Anterior cingulate cortex (tissue), 58 donors: ENCODE measurements around the gene JPT2.
A peak's percentile ranks its signal among the peaks of the same experiment; 100 is the strongest.

ENCODE experiments used
- DNase-seq, 58 donors: peaks; one replicate each; lab custom pipeline; 2025; lab: John Stamatoyannopoulos, UW

JPT2 gene

DNA sequence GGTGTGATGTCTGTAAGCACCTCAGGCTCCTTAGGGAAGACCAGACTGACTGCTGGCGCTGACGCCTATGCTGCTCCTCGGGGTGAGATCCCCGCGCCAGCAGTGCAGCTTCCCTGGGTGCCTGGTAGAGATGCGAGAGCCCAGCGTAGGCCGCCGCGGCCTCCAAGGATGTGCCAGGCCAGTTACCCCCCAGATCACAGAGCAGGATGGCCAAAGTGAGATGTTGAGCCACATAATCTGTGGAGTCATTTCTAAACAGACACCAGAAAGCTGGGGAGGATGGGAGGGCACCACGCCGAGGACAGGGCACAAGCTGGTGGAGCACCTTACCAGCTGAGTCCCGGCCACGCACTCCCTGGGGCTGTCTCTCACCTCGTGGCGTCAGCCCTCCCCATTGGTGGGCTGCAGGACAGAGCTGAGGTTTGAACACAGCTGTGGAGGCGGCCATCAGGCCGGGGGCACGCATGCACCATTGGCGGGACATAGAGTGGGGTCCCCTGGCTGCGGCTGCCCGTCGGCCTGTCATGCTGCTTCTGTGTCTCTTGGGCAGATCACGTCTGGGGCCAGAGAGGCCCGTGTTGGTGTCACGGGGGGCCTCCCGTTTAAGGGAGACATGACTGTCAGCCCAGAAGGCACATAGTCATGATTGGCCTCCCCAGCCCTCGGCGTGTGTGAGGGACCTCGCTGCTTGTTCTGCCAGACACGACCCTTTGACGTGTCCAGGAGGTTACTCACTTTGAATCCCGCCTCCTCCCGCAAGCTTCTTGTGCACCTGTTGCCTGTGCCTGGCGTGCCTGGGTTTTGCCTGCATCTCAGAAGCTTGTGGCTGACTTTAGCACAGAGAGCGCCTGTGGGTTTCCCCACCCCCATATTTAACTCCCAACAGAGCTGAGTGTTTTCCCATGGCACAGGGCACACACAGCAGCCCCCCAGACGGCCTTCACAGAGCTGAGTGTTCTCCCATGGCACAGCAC, 49.9 kb downstream of the JPT2 start:
- DNase-seq, result no peak

DNA sequence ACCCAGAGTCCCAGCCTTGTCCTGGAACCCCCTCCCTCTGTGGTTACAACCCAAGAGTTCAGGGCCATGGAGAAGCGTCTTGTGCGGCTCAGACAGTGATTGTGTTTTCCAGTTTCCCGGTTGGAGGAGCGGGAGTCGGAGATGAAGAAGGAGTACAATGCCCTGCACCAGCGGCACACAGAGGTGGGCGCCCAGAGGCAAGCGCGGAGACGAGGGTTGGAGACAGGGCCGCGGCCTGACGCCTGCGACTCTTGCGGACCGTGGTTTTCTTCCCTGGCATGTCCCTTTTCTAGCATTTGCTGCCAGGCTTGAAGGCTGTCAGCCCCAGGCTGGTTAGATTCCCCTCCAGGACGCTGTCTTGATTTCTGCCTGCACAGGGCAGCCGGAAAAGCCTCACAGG, 50.9 kb downstream of the JPT2 start:
- DNase-seq, result no peak

DNA sequence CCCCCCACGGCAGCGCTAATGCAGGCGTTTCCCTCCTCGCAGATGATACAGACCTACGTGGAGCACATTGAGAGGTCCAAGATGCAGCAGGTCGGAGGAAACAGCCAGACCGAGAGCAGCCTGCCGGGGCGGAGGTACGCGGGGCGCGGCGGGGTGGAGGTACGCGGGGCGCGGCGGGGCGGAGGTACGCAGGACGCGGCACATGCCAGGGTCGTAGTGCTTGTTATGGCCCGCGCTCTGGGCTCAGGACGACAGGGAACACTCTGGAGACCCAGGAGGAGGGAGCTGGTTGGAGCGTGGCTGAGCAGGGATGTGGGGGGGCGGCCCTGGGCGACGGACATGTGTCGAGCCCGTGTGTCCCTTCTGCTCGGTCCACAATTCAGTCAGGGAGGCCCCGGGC, 51.4 kb downstream of the JPT2 start:
- DNase-seq, result no peak

DNA sequence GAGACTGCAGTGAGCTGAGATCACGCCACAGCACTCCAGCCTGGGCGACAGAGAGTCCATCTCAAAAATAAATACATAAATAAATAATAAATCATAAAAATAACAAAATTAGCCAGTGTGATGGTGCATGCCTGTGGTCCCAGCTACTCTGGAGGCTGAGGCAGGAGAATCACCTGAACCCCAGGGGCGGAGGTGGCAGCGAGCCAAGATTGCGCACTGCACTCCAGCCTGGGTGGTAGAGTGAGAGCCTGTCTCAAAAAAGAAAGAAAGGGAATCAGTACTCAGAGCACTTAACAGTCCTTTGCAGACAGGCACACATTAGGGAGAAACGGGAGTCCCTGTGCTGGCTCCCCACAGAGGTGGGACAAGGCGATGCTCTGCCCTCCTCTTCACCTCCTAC, 53.0 kb downstream of the JPT2 start:
- DNase-seq, result no peak

DNA sequence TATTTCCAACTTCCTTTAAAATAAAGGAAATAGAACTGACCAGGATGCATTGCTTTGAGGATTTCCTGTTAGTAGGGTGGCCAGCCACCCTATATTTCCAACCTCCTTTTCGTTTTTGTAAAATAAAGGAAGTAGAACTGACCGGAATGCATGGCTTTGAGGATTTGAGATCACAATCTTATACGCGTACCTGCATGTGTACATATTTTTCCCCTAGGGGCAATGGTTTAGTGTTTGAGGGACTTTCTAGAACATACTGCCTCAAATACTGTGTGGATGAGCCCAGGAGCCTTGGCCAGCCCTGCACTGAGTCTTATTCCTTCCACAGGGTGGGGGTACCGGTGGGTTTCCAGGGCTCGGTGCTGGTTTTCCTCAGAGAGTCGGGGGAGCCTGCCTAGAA, 53.5 kb downstream of the JPT2 start:
- no peak for DNase-seq

DNA sequence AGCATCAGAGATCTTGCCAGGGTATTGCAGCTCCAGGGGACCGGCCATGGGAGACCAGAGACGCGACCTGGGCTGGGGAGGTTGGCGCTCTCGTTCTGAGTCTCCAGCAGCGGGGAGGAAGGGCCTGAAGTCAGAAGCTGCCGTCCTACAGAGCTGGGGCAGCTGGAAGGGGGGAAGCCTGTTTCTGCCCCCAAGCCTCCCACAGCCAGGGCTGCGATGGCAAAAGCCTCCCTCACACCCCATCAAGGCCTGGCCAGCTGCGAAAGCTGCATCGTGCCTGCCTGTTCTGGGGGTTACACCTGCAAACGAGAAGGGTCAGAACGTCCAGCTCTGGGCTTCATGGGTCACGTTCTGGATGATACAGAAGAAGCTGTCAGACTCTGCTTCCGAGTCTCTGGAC, 54.0 kb downstream of the JPT2 start:
- DNase-seq, result no peak

DNA sequence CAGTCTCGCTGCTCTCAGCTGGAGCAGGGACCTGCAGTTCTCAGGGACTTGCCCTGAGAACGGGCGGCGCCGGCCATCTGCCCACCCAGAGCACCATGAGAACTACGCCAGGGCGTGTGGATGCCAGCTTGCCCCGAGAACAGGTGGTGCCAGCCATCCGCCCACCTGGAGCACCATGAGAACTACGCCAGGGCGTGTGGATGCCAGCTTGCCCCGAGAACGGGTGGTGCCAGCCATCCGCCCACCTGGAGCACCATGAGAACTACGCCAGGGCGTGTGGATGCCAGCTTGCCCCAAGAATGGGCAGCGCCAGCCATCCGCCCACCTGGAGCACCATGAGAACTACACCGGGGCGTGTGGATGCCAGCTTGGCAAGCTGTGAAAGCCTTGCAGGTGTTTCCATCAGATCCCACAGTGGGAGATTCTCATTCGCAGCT, 54.5 kb downstream of the JPT2 start:
- DNase-seq, result peak in 13 of 58 donors; percentile 11 to 63 (median 24)

DNA sequence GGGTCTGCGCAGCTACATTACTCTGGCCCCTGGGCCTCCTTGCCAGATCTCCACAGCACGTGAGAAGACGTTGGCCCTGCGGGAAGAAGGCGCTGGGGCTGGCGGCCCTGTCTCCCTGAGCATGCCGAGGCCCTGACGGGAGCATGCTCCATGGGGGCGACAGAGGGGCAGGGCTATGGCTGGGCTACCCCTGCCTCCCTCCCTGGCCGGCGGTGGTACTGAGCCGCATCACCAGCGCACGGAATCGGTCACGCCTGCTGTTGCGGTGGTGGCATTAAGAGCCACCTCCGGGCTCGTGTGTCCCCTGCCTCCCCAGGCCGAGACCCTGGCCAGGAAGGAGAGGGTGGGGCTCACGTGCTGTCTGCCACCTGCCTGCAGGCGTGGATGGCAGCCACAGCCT, 56.0 kb downstream of the JPT2 start:
- no peak for DNase-seq

DNA sequence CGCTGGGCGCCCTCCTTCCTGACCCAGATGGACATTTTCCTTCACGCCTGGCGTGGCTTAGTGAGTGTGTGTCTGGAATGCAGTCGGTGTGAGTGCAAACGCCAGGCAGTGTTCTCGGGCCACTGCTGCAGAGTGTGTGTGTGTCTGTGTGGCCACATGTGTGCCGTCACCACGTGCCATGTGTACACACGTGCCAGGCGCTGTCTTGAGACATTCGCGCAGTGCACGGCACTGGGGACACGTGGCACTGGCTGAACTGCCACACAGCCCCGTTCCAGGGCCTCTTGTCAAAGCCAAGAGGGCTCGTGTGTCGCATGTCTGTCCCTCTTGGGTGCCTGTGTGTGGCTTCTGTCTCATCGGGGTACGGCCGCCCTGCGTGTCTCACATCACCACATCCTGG, 56.7 kb downstream of the JPT2 start:
- no peak for DNase-seq

DNA sequence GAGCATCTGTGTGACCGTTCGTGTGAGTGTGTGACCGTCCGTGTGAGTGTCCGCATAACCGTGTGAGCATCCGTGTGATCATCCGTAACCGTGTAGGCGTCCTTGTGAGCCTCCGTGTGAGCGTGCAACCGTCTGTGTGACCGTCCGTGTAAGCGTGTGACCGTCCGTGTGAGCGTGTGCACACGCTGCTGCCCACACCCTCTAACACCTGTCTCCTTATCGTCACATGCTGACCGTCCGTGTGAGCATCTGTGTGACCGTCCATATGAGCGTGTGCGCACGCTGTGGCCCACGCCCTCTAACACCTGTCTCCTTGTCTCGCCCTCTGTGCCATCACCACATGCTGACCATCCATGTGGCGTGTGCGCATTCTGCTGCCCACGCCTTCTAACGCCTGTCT, 62.2 kb downstream of the JPT2 start:
- no peak for DNase-seq

DNA sequence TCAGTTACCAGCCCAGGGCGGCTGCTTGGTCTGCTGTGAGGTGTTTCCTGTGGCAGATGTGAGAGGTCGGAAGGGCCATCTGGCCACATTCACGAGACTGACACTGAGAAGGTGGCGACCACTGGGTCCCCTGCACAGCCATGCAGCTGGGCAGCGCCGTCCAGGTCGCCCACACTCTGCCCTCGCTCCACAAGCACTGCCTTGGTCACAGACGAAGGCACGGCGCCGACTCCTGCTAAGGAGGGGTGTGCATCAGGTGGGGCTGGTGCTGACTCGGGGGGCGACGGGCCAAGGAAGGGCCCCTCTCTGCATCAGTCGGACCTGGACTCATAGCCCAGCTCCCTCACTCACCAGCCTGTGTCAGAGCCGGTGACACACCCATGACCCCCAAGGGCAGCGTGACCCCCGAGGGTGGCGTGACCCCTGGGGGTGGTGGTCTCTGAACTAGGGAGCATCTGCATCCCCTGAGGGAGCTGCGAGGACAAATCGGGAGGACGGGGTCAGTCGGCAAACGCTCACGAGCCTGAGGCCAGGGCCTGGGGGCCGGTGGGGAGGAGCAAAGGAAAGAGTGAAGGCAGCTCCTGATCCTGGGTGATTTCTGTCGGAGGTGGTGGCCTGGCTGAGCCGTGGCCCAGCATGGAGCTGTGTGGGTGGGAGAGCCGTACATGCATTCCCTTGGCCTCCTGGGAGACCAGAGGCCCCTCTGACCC, 62.9 kb downstream of the JPT2 start:
- DNase-seq, result no peak

DNA sequence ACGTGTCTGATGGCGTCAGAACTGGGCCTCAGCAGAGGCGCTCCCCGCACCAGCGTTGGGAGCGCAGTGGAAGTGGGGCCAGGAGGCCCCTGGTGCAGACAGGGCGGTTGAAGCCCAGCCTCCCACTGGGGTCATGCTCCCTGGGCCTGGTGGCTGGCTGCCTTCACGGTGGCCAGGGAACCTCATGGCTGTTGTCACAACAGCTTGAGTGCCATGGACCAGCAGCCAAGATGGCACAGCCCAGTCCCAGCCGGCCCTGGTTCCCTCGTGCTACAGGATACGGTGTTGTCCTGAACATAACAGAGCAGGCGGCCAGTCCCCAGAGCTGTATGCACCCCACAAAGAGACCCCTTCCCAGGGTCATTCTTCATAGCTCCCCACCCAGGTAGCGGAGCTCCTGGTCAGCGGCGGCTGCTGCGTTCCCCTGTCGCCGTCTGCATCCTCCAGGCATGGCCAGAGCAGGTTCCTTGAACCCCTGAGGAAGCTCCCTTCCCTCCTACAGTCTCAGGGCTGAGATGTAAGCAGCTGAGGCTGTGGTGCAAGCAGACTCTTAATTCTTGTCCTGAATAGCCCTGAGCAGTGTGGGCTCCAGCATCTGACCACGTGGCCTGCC, 63.6 kb downstream of the JPT2 start:
- DNase-seq, result peak in 1 of 58 donors; percentile 22

DNA sequence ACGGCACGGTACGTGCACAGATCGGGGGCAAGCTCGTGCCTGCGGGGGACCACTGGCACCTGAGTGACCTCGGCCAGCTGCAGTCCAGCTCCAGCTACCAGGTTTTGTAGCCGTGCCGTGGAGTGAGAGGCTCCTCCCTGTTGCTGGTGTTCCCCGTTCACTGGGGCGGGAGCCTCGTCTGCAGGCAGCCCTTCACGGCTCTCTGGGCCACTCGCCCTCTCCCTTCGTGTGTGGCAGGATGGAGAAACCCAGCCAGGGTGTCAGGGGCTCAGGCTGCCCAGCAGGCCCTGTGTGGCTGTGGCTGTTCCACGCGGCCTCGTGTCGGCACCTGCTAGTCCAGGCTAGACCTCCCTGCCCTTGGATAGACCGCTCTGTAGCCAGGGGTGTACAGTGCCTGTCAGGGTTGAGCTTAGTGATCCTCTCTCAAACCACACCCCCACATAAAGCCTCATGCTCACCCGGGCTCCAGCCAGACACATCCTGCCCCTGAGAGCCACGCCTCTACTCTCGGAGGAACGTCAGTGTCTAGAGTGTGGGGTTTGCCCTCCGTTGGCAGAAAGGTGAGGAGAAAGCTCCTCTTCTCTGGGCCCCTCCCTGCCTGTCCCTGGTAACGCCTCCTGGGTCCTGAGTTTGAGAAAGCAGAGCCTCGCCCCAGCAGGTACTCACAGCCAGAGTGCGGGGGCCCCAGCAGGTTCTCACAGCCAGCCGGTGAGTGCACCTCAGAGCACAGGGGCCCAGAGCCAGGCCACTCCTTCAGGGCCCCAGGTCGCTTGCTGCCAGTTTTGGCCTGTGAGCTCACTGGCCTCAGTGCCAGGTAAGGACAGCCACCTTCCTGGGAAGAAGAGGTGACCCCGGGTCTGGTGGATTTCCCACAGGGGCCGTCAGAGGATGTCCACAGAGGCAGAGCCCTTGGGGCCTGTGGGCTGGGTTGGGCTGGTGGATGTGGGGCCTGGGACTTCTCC, 65.6 kb downstream of the JPT2 start:
- no peak for DNase-seq

DNA sequence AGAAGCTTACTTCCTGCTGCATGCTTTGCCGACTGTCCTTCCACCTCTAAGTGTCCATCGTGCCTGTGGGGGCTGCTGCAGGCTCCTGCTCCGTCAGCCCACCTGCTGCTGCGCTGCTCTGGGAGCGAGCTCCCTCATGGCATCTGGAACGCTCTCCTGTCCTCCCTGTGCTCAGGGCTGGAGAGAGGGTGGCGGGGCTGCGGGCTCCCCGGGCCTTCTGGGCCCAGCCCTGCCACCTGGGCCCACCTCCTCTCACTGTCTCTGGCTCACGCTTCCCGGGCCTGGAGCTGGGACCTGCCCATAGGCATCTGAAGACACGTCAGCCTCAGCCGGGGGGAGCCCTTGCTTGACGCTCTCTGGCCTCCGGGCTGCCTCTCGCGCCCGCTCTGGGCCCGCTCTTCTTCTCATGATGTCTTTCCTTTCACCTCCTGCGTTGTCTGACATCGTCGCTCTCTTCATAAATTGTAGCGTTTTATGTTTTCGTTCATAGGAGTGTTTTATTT, 66.3 kb downstream of the JPT2 start:
- no peak for DNase-seq

DNA sequence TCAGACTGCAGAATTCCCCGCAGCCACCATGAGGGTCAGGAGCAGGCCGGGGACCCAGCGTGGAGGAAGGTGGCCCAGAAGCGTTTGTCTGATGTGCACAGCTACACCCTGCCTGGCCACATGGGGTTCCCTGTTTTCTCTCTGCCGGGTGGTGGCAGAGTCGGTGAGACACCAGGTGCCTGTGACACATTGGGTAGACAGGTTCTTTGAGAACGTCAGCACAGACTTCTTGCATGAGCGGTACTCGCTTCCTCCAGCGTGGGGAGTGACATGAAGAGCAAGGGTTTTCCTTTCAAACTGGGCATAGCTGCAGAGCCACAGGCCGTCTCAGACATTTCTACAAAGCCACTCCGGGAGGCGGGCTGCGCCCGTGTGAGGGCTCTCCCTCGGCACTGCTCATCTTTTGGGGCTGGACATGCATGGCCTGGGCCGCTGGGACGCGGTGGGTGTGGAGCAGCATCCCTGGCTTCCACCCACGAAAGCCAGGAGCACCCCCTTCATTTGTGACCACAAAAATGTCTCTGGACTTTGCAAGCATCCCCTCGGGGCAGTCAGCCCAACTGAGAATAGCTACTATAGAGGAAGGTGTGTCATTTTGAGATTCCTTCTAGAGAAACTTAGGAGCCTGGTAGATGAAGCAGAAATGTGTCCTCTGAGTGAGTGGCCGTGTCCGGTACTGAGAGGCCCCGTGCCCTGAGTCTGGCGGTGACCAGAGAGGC, 67.3 kb downstream of the JPT2 start:
- DNase-seq, result no peak

DNA sequence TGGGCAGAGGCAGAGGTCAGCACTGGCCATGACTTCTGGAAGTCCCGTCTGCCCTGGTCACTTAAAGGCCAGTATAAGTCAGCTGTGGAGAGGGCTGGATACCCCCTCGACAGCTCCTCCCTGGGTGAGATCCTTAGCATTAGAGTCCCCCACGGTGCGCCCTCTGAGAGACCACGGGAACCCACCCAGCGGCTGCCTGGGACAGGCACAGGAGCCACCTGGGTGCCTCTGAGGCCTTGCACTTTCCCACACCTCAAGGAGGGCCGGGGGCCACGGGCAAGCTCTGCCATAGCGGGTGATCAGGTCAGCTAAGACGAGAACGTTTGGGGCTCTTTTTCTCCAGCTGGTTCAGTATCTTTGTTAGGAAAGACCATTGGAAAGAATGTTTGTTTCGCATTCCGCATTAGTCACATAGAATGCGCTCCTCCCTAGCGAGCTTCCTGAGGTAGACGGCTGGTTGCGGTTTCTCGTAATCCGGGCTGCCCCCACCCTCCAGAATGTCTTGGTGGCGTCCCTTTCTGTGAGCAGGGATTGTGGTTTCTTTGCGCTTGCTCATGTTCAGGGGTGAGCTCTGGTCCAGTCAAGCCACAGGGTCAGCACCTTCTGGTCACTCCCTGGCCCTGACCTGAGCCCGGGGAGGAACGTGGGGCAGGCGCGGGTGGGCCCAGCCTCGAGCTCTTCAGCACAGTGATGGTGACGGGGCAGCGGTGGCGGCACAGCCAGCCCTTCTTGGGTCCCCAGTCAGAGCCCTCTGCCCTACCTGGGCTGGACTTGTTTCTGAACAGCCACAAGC, 68.0 kb downstream of the JPT2 start:
- no peak for DNase-seq

DNA sequence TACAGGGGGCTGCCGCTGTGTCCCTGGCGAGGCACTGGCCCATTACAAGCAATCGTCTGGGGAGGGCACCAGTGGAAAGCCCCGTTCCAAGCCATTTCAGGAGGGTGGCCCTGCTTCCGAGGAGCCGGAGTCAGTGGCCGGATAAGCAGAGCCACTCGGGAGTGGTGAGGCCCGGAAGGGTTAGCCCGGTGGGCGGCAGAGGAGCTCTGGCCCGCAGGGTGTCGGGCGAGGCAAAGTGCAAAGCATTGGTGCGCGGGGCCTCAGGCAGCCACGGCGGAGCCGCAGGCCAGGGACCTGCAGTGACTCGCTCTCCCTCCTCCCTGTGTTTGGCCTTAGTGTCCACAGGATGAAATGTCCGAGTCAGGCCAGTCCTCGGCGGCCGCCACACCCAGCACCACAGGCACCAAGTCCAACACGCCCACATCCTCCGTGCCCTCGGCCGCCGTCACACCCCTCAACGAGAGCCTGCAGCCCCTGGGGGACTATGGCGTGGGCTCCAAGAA, 68.7 kb downstream of the JPT2 start:
- no peak for DNase-seq

DNA sequence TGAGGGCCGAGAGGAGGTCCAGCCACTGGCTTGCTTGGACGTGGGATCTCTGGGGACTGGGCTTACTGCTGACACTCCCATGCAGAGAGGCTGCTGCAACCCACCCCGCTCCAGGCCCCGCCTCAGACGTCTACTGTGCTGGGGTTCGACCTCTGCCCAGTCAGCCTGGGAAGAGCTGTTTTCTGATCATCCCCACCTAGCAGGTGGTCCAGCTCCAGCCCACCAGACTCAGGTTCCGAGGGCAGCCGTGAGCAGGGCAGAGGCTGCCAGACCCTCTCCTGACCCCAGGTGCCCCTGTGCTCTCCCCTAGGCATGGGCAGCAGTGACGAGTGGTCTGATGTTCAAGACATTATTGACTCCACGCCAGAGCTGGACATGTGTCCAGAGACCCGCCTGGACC, 69.9 kb downstream of the JPT2 start:
- no peak for DNase-seq
